ENCODE data around the gene DCHS1. TPM values are rescaled to one million over a fixed set of nuclear protein-coding genes. Genes with fewer than 3 reads are reported as not detected.
"Not testable (repeated sequence)": the region's sequence is repeated elsewhere in the genome, so short reads cannot be mapped to it uniquely, and the experiment has no call there.

DCHS1 gene, protein sequence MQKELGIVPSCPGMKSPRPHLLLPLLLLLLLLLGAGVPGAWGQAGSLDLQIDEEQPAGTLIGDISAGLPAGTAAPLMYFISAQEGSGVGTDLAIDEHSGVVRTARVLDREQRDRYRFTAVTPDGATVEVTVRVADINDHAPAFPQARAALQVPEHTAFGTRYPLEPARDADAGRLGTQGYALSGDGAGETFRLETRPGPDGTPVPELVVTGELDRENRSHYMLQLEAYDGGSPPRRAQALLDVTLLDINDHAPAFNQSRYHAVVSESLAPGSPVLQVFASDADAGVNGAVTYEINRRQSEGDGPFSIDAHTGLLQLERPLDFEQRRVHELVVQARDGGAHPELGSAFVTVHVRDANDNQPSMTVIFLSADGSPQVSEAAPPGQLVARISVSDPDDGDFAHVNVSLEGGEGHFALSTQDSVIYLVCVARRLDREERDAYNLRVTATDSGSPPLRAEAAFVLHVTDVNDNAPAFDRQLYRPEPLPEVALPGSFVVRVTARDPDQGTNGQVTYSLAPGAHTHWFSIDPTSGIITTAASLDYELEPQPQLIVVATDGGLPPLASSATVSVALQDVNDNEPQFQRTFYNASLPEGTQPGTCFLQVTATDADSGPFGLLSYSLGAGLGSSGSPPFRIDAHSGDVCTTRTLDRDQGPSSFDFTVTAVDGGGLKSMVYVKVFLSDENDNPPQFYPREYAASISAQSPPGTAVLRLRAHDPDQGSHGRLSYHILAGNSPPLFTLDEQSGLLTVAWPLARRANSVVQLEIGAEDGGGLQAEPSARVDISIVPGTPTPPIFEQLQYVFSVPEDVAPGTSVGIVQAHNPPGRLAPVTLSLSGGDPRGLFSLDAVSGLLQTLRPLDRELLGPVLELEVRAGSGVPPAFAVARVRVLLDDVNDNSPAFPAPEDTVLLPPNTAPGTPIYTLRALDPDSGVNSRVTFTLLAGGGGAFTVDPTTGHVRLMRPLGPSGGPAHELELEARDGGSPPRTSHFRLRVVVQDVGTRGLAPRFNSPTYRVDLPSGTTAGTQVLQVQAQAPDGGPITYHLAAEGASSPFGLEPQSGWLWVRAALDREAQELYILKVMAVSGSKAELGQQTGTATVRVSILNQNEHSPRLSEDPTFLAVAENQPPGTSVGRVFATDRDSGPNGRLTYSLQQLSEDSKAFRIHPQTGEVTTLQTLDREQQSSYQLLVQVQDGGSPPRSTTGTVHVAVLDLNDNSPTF (N-terminal part only)
- 0.35 and 0.36 TPM in 2 replicates for total RNA-seq

GRCh38 chr11:6655790-6656583, at the start of gene DCHS1:
Gene DCHS1 (minus strand): TSS chr11:6655809. CDS start chr11:6641613, 14,196 bp downstream.
- peaks cover 5% of the 10 kb centered on the region for H3K4me1 Mint-ChIP-seq
- intact Hi-C loops (cut with micrococcal nuclease), result loop anchor here (2.0 kb wide), 1 partner anchor 15 kb away; no protein-coding TSS in a partner anchor
- DNase-seq, result peak; percentile 66
- no peaks in the 10 kb centered on the region for H3K9me3 Mint-ChIP-seq
- peaks cover 3% of the 10 kb centered on the region for H3K36me3 Mint-ChIP-seq (ENCODE audit: low read depth)
- H3K27me3 Mint-ChIP-seq, result peaks cover 16% of the 10 kb centered on the region
- no peak within 1 kb of the TSS for H3K27ac Mint-ChIP-seq
- H3K4me3 Mint-ChIP-seq, result peak within 1 kb of the TSS; percentile 74

- no peak overlapping the region for H3K27ac Mint-ChIP-seq
- peak; percentile 70 for DNase-seq
Observed at GRCh38 chr11:6703247-6704063, 47.8 kb upstream of the DCHS1 start.

DNA sequence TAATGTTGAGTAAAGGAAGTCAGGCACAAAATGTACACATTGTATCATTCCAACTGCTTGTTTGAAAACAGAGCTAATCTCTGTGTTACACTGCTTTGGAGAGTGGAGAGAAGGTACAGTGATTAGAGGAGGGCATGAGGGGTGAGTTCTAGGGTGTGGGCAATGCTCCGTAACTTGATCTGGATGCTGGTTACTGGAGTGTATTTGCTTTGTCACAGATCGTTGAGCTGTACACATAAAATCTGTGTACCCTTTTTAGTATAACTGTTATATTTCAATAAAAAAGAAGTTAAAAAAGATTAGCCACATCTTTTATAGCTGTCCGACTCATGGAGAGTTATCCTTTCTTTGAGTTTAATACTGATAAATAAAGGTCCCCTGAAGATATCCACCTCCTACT, 46.3 kb upstream of the DCHS1 start:
- H3K36me3 Mint-ChIP-seq (ENCODE audit: low read depth); H3K27me3 Mint-ChIP-seq; H3K9me3 Mint-ChIP-seq; DNase-seq; H3K4me1 Mint-ChIP-seq; intact Hi-C loops (cut with micrococcal nuclease); H3K4me3 Mint-ChIP-seq; H3K27ac Mint-ChIP-seq: not testable (repeated sequence)

More at GRCh38 chr11:6703247-6704063, 47.8 kb upstream of the DCHS1 start:
- H3K4me1 Mint-ChIP-seq, result peaks cover 4% of the 10 kb centered on the region
- no peak overlapping the region for H3K4me3 Mint-ChIP-seq
- H3K27me3 Mint-ChIP-seq, result no peaks in the 10 kb centered on the region
- intact Hi-C loops (cut with micrococcal nuclease), result no loop called here
- no peaks in the 10 kb centered on the region for H3K9me3 Mint-ChIP-seq
- peaks cover 6% of the 10 kb centered on the region for H3K36me3 Mint-ChIP-seq (ENCODE audit: low read depth)

- Mint-ChIP-seq H3K27me3 (no peaks in the 10 kb centered on the region), H3K4me3 (no peak overlapping the region), H3K9me3 (no peaks in the 10 kb centered on the region), H3K27ac (peak overlapping the region; percentile 48), H3K4me1 (peaks cover 21% of the 10 kb centered on the region), H3K36me3 (ENCODE audit: low read depth) (peaks cover 9% of the 10 kb centered on the region)
- intact Hi-C loops (cut with micrococcal nuclease), result no loop called here
- no peak for DNase-seq
Observed at GRCh38 chr11:6695377-6695776, 39.8 kb upstream of the DCHS1 start.

DNA sequence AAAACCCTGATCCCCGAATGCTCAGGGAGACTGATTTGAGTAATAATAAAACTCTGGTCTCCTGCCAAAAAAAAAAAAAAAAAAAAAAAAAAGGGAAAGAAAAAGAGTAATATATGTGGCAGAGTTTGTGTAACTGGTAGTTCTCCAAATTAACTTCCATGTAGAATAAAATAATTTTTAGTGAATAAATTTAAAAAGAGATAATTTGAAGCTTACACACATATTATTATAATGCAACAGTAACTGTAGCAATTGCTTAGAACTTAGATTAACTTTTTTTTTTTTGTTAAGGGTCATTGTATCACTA, 38.6 kb upstream of the DCHS1 start:
- DNase-seq, result no peak
- Mint-ChIP-seq H3K27ac (peak overlapping the region; percentile 4), H3K27me3 (no peaks in the 10 kb centered on the region), H3K4me3 (peak overlapping the region; percentile 4), H3K36me3 (ENCODE audit: low read depth) (peaks cover 7% of the 10 kb centered on the region), H3K9me3 (no peaks in the 10 kb centered on the region), H3K4me1 (peaks cover 21% of the 10 kb centered on the region)
- intact Hi-C loops (cut with micrococcal nuclease), result no loop called here

DNA sequence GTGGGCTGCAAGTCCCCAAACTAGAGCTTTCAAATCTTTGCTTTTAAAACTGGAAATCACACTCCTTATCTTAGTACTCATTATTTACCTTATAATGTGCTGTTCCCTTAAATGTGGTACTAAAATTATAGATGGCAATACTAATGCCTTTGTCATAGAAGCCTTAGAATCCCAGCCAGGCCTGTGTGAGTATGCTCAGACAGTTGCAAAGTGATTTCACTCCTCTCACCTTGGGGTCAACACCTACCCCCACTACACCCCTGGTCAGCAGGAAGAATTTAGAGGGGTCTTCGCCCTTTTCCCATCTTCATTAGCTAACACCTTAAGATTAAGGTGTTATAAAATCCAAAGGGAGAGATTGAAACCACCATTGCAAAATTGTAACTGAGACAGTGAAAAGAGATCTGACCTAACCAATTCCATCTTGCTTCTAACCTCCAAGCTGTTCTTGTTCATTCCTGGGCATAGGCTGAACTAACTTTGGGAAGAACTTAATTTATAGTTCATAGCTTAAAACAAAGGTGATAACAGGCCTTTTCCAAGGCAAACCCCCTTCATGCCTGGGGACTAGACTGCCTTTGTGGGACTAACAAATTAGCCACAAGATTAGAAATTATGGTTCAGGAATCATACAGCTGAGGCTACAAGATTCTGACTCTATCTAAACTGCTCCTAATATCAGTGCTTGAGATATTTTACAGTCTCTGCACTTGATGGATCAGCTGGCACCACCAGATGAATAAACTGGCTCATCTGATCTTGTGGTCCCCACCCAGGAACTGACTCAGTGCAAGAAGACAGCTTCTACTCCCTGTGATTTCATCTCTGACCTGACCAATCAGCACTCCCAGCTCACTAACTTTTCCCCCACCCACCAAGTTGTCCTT, 38.0 kb upstream of the DCHS1 start:
- H3K27ac Mint-ChIP-seq, result peak overlapping the region; percentile 32
- no peaks in the 10 kb centered on the region for H3K9me3 Mint-ChIP-seq
- peak; percentile 79 for DNase-seq
- peaks cover 21% of the 10 kb centered on the region for H3K4me1 Mint-ChIP-seq
- peaks cover 7% of the 10 kb centered on the region for H3K36me3 Mint-ChIP-seq (ENCODE audit: low read depth)
- intact Hi-C loops (cut with micrococcal nuclease), result no loop called here
- peak overlapping the region; percentile 4 for H3K4me3 Mint-ChIP-seq
- H3K27me3 Mint-ChIP-seq, result no peaks in the 10 kb centered on the region

GRCh38 chr11:6692128-6692527, 36.5 kb upstream of the DCHS1 start:
- H3K27ac Mint-ChIP-seq, result no peak overlapping the region
- intact Hi-C loops (cut with micrococcal nuclease), result no loop called here
- peak; percentile 17 for DNase-seq
- no peaks in the 10 kb centered on the region for H3K9me3 Mint-ChIP-seq
- H3K36me3 Mint-ChIP-seq (ENCODE audit: low read depth), result peaks cover 4% of the 10 kb centered on the region
- no peaks in the 10 kb centered on the region for H3K27me3 Mint-ChIP-seq
- no peak overlapping the region for H3K4me3 Mint-ChIP-seq
- peaks cover 23% of the 10 kb centered on the region for H3K4me1 Mint-ChIP-seq

DNA sequence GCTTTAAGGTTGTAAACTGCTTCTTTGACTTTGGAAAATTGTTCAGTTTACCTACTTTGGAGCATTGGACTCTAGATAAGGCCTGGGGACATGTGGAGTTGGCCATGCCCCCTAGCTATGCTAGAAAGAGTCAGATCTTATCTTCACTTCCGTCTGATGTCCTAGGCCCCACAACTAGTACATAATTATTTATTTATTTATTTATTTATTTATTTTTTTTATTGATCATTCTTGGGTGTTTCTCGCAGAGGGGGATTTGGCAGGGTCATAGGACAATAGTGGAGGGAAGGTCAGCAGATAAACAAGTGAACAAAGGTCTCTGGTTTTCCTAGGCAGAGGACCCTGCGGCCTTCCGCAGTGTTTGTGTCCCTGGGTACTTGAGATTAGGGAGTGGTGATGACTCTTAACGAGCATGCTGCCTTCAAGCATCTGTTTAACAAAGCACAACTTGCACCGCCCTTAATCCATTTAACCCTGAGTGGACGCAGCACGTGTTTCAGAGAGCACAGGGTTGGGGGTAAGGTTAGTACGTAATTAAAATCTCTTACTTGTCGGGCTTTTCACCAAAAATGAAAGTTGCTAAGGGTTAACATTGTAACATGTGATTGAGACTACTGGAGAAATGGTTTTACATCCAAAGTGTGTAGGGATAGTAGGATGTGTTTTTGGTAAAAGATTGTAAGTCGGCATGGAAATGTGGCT, 35.0 kb upstream of the DCHS1 start:
- H3K36me3 Mint-ChIP-seq (ENCODE audit: low read depth); H3K4me3 Mint-ChIP-seq; H3K27ac Mint-ChIP-seq; intact Hi-C loops (cut with micrococcal nuclease); H3K27me3 Mint-ChIP-seq; H3K9me3 Mint-ChIP-seq: not testable (repeated sequence)
- peak; percentile 32 for DNase-seq
- peaks cover 19% of the 10 kb centered on the region for H3K4me1 Mint-ChIP-seq

DNA sequence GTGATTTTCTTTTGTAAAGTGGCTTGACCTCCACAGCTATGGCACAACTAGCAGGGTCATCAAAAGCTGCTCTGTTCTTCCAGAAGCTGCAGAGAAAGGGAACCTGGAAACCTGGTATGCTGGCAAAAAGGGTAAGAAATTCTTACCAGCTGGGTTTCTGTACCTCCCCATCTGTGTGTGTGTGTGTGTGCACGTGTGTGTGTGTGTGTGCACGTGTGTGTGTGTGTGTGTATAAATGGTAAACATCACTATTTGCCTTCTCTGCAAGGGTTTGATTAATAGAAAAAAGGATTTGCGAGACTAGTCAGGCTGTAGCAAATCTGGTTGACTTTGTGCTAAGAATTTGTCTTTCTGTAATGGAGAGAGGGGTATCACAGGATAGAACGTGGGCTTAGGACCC, 32.3 kb upstream of the DCHS1 start:
- no peak for DNase-seq
- Mint-ChIP-seq H3K4me1 (peaks cover 9% of the 10 kb centered on the region), H3K36me3 (ENCODE audit: low read depth) (peaks cover 5% of the 10 kb centered on the region), H3K9me3 (no peaks in the 10 kb centered on the region), H3K4me3 (no peak overlapping the region), H3K27me3 (peaks cover 2% of the 10 kb centered on the region), H3K27ac (no peak overlapping the region)
- intact Hi-C loops (cut with micrococcal nuclease), result no loop called here

DNA sequence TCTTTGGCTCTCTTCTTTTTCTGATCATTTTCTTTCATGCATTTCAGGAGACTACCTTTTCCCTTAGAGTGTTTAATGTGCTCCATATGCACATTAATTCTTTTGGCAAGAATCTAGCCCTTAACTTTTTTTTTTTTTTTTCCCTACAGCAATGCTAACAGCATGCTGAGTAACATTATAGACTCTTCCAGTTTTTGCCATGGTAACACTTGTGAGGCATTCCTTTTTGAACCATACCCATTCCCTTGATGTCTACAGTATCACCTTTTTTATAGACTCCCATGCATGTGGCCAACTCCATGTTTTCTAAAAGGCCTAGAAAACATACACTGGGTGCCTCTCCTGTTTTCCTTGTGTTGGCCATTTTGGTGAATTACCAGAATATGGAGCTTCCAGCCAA, 30.4 kb upstream of the DCHS1 start:
- DNase-seq, result peak; percentile 46
- H3K27me3 Mint-ChIP-seq, result peaks cover 2% of the 10 kb centered on the region
- intact Hi-C loops (cut with micrococcal nuclease), result no loop called here
- peaks cover 18% of the 10 kb centered on the region for H3K36me3 Mint-ChIP-seq (ENCODE audit: low read depth)
- H3K9me3 Mint-ChIP-seq, result no peaks in the 10 kb centered on the region
- no peak overlapping the region for H3K27ac Mint-ChIP-seq
- peaks cover 18% of the 10 kb centered on the region for H3K4me1 Mint-ChIP-seq
- no peak overlapping the region for H3K4me3 Mint-ChIP-seq

- DNase-seq, result peak; percentile 58
- intact Hi-C loops (cut with micrococcal nuclease), result loop anchor here (5.0 kb wide), 2 partner anchors 282 to 362 kb away; partner anchors contain the start of gene CAVIN3
- Mint-ChIP-seq H3K4me3 (peak overlapping the region; percentile 86), H3K36me3 (ENCODE audit: low read depth) (peaks cover 34% of the 10 kb centered on the region), H3K4me1 (peaks cover 25% of the 10 kb centered on the region), H3K27ac (peak overlapping the region; percentile 57)
- not testable (repeated sequence) for H3K27me3 Mint-ChIP-seq, H3K9me3 Mint-ChIP-seq
Observed at GRCh38 chr11:6684068-6684467, 28.5 kb upstream of the DCHS1 start.
